Astrocyte of the cerebellum (primary cell): ENCODE data around the gene LGALS7.
"Not testable (repeated sequence)": the region's sequence is repeated elsewhere in the genome, so short reads cannot be mapped to it uniquely, and the experiment has no call there.

Experiments used
- DNase-seq: peaks from one replicate; pipeline ENCODE4 v3.0.0-alpha.2; 2011; ENCODE audit warnings: low read depth
- H3K4me3 ChIP-seq: 2 replicates; pipeline ENCODE4 v1.5.1; 2011; ENCODE audit warnings: mild to moderate bottlenecking, low read depth, low read length, moderate library complexity
- in situ Hi-C: cut with HindIII; loops from 2 replicates; pipeline ENCODE4 v1.10.0; 2017; ENCODE audit warnings: low sequenced_read_pairs
- TF ChIP-seq, protein P1 (sequence below): IDR thresholded peaks from 2 replicates; pipeline ENCODE4 v1.5.1; 2012; ENCODE audit warnings: low read length, low read depth, moderate library complexity, mild to moderate bottlenecking; ENCODE audit errors: missing control alignments

The LGALS7 gene

DNA sequence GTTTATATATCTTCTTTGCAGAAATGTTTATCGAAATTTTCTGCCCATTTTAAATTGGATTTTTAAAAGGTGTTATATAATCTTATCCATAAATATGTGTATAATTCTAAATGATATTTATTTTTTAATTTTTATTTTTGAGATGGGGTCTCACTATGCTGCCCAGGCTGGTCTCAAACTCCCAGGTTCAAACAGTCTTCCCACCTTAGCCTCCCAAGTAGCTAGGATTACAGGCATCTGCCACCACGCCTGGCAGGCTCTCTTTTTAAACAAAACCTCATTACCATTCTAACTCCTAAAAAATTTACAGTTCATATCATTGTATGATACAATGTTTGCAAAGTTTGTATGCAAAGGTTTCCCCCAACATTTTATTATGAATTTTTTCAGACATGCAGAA is 22.8 kb upstream of the LGALS7 start:
- no peak for DNase-seq
- in situ Hi-C loops, result no loop called here
- no peak overlapping the region for H3K4me3 ChIP-seq
- TF ChIP-seq, protein P1, sequence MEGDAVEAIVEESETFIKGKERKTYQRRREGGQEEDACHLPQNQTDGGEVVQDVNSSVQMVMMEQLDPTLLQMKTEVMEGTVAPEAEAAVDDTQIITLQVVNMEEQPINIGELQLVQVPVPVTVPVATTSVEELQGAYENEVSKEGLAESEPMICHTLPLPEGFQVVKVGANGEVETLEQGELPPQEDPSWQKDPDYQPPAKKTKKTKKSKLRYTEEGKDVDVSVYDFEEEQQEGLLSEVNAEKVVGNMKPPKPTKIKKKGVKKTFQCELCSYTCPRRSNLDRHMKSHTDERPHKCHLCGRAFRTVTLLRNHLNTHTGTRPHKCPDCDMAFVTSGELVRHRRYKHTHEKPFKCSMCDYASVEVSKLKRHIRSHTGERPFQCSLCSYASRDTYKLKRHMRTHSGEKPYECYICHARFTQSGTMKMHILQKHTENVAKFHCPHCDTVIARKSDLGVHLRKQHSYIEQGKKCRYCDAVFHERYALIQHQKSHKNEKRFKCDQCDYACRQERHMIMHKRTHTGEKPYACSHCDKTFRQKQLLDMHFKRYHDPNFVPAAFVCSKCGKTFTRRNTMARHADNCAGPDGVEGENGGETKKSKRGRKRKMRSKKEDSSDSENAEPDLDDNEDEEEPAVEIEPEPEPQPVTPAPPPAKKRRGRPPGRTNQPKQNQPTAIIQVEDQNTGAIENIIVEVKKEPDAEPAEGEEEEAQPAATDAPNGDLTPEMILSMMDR, result no peak

GRCh38 chr19:38795549-38795948 is 22.2 kb upstream of the LGALS7 start:
- TF ChIP-seq, protein P1, result no peak
- no peak for DNase-seq
- in situ Hi-C loops, result no loop called here
- no peak overlapping the region for H3K4me3 ChIP-seq

GRCh38 chr19:38793671-38794070 is 20.4 kb upstream of the LGALS7 start:
- TF ChIP-seq, protein P1, result no peak
- DNase-seq, result no peak
- in situ Hi-C loops, result no loop called here

DNA sequence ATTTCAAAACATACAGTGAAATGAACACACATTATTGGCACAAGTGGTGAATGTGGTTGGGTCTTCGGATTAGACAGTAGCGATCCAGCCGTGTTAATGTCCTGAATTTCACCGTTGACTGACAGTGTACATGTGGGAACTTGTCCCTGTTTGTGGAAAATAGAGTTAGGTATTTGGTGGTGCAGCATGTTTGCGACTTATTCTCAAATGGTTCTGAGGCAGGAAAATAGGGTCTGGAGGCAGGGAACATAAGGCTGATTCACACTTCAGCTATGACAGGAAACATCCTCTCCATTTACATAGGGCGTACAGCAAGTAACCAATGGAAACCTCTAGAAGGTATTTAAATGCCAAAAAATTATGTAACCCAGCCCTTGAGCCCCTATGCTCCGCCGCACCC is 19.9 kb upstream of the LGALS7 start:
- TF ChIP-seq, protein P1, result no peak
- DNase-seq, result no peak
- H3K4me3 ChIP-seq, result no peak overlapping the region
- in situ Hi-C loops, result no loop called here

More at GRCh38 chr19:38793671-38794070, 20.4 kb upstream of the LGALS7 start:
- H3K4me3 ChIP-seq, result no peak overlapping the region

DNA sequence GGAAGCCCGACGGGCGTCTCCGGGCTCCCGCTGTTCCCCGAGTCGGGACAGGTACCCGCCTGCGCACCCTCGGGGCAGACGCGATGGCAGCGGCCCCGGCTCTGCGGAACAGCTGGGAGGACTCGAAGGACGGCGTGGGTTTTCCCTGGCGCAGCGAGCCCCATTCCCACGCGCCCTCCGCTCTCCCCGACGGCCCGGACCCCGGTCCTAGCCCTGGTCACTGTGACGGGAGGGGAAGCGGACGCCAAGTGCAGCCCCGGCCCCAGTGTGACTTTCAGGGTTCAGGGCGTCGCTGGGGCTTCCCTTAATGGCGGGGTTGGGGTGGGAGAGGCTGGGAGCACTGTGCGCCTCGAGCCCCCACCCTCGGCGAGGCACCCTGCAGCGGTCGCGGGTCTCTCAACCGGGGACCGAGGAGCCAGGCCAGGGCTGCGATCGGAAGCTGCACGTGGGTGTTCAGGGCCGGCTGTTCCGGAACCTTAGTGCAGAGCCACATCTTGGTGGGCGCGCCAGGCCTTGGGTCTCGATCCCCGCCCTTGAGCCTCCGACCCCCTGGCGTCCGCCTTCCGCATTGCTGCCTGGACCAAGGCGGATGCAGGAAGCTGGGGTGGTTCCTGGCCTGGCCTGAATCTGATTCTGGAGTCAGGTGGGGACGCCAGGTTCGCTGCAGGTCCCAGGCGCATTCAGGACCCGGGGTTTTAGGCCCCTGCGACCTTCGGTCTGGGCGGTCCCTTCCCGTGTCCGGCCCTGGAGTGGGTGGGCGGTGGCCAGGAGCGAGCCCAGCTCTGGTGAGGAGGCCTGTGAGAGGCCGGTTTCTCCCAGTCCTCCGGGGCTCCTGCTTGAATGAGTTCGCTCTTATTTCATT is 19.2 kb upstream of the LGALS7 start:
- no peak overlapping the region for H3K4me3 ChIP-seq
- TF ChIP-seq, protein P1, result peak; percentile 22
- DNase-seq, result no peak
- in situ Hi-C loops, result no loop called here

GRCh38 chr19:38791451-38792064 is 18.2 kb upstream of the LGALS7 start:
- in situ Hi-C loops, DNase-seq, H3K4me3 ChIP-seq: not testable (repeated sequence)

DNA sequence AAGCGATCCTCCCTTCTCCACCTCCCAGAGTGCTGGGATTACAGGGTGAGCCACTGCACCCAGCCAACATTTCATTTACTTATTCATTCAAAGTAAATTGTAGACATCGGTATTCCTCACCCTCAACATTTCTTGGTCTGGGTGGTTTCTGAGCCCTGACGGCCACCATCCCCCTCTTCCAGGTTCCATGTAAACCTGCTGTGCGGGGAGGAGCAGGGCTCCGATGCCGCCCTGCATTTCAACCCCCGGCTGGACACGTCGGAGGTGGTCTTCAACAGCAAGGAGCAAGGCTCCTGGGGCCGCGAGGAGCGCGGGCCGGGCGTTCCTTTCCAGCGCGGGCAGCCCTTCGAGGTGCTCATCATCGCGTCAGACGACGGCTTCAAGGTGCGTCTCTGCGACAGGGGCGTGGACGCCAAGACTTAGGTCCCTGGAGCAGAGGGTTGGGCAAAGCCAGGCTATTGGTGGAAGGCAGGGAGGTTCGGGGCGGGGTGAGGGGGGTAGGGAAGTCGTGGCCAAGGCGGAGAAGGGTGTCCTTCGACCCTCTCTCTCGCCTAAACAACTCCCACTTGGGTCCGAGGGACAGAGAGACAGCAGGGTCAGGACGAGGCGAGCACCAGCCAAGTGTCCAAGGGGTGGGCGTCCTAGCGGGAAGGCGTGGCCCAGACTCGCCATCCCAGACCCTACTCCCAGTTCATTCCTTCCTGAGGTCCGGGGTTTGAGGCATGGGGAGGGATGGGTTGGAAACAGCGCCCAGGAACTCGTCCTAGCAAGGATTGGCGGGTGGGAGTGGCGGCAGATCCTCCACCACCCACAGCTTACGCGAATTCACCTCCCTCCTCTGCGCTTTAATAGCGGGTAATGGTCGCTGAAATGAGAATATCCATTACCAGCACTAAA is 17.4 kb upstream of the LGALS7 start:
- DNase-seq, in situ Hi-C loops, H3K4me3 ChIP-seq: not testable (repeated sequence)
